Measurements from ENCODE around the gene GTF2IRD1.

GTF2IRD1 gene

GRCh38 chr7:74452748-74453321 lies 871 bp upstream of the GTF2IRD1 start:
- H3K4me3 ChIP-seq (ENCODE audit: low read depth, low read length), result peak overlapping the region; percentile 79
- DNase-seq (ENCODE audit: low read depth), result no peak
- TF ChIP-seq CTCF (IDR thresholded peaks at IDR 0.05; ENCODE audit: control insufficient read depth, extremely low read depth, insufficient read depth), result no peak

- TF ChIP-seq CTCF (IDR thresholded peaks at IDR 0.05; ENCODE audit: control insufficient read depth, extremely low read depth, insufficient read depth), result no peak
- H3K4me3 ChIP-seq (ENCODE audit: low read depth, low read length), result peak overlapping the region; percentile 79
- no peak for DNase-seq (ENCODE audit: low read depth)
Measured at GRCh38 chr7:74454021-74454924, 567 bp downstream of the GTF2IRD1 start.

GRCh38 chr7:74454925-74455288 lies 1.2 kb downstream of the GTF2IRD1 start:
- H3K4me3 ChIP-seq (ENCODE audit: low read depth, low read length), result peak overlapping the region; percentile 79
- DNase-seq (ENCODE audit: low read depth), result no peak
- TF ChIP-seq CTCF (IDR thresholded peaks at IDR 0.05; ENCODE audit: control insufficient read depth, extremely low read depth, insufficient read depth), result no peak

- H3K4me3 ChIP-seq (ENCODE audit: low read depth, low read length), result peak overlapping the region; percentile 79
- TF ChIP-seq CTCF (IDR thresholded peaks at IDR 0.05; ENCODE audit: control insufficient read depth, extremely low read depth, insufficient read depth), result no peak
- peak; percentile 72 for DNase-seq (ENCODE audit: low read depth)
Measured at GRCh38 chr7:74455291-74455804, 1.6 kb downstream of the GTF2IRD1 start.

GRCh38 chr7:74455928-74456327 lies 2.2 kb downstream of the GTF2IRD1 start:
- H3K4me3 ChIP-seq (ENCODE audit: low read depth, low read length), result no peak overlapping the region
- no peak for TF ChIP-seq CTCF (IDR thresholded peaks at IDR 0.05; ENCODE audit: control insufficient read depth, extremely low read depth, insufficient read depth)
- no peak for DNase-seq (ENCODE audit: low read depth)

GRCh38 chr7:74457007-74457406 lies 3.3 kb downstream of the GTF2IRD1 start:
- TF ChIP-seq CTCF (IDR thresholded peaks at IDR 0.05; ENCODE audit: control insufficient read depth, extremely low read depth, insufficient read depth), result no peak

More at GRCh38 chr7:74457007-74457406, 3.3 kb downstream of the GTF2IRD1 start:
- DNase-seq (ENCODE audit: low read depth), result no peak
- H3K4me3 ChIP-seq (ENCODE audit: low read depth, low read length), result no peak overlapping the region

All from LNCaP clone FGC (cell line).